ENCODE results near the gene HMCN2.

- TF ChIP-seq EZH2 (IDR thresholded peaks at IDR 0.05; ENCODE audit: insufficient read depth, poor library complexity, severe bottlenecking) = no peak
- no peak for TF ChIP-seq EZH2phosphoT487 (IDR thresholded peaks at IDR 0.05; ENCODE audit: insufficient read depth, low read depth)
Observed at GRCh38 chr9:130383979-130384676, 118.6 kb downstream of the HMCN2 start.

Data from GM23248 (cell line).